Measurements from ENCODE around the gene NSUN4. TPM values are rescaled to one million over a fixed set of nuclear protein-coding genes. Genes with fewer than 3 reads are reported as not detected.

Gene NSUN4
- total RNA-seq, 4 donors from 2014 or later, result 15.6 to 62.3 (median 22.9) TPM

DNA sequence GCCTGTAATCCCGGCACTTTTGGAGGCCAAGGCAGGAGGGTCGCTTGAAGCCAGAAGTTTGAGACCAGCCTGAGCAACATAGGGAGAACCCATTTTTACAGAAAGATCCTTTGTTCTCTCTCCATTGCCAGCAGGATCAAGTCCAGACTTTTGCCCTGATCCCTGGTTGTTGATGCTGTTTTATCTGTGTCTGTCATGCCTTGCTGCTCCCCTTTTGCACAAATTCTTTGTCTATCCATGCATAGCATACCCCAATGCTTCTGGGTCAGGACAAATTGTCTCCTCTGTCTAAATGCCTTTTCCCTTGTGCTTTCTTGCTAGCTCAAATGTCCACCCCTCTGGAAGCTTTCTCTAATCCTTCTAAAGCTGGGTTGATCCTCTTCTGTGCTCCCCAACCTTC, 28.2 kb downstream of the NSUN4 start:
- no peak for TF ChIP-seq POLR2A (IDR thresholded peaks at IDR 0.05)
- TF ChIP-seq, protein P1, sequence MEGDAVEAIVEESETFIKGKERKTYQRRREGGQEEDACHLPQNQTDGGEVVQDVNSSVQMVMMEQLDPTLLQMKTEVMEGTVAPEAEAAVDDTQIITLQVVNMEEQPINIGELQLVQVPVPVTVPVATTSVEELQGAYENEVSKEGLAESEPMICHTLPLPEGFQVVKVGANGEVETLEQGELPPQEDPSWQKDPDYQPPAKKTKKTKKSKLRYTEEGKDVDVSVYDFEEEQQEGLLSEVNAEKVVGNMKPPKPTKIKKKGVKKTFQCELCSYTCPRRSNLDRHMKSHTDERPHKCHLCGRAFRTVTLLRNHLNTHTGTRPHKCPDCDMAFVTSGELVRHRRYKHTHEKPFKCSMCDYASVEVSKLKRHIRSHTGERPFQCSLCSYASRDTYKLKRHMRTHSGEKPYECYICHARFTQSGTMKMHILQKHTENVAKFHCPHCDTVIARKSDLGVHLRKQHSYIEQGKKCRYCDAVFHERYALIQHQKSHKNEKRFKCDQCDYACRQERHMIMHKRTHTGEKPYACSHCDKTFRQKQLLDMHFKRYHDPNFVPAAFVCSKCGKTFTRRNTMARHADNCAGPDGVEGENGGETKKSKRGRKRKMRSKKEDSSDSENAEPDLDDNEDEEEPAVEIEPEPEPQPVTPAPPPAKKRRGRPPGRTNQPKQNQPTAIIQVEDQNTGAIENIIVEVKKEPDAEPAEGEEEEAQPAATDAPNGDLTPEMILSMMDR (IDR thresholded peaks at IDR 0.05), result no peak
- DNase-seq (ENCODE audit: low spot score in 2 of 2), result no peak
- no peak overlapping the region for H3K4me3 ChIP-seq (ENCODE audit: low read depth, poor library complexity, severe bottlenecking)
- intact Hi-C loops (cut with DNase I; ENCODE audit: low total_unique reads), result no loop called here
- 91 to 96% methylated on average over 2 of the region's 2 CpGs for WGBS, 2 donors

DNA sequence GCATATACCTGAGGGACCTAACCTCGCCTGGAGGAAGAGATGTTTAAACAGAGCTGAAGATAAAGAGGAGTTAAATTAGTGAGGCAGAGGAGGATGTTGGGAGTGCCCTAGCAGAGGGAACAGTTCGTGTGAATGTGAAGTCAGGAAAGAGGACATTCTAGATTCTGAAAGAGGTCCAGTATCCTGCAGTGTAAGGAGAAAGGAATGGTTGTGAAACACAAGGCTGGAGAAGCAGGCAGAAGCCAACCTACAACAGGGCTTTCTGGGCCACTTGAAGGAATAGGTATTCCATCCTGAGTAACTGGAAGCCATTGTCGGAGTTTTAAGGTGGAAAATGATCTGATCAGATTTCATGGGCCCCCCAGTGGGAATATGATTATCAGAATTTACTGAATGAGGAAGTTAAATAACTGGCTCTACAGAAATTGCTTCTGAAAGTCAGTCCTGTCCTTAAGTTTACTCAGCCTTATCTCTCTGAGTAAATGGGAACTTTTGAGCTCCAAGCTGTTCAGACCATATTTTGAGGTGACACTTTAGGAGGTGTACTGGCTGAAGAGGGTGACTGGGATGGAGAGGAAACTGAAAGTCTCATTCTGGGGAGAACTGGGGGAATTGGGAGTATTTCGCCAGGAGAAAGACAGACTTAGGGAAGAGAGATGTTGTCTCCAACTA, 29.1 kb downstream of the NSUN4 start:
- 69 to 83% methylated on average over 4 of the region's 4 CpGs for WGBS, 2 donors
- no peak for DNase-seq (ENCODE audit: low spot score in 2 of 2)
- TF ChIP-seq, protein P1 (IDR thresholded peaks at IDR 0.05), result no peak
- no peak for TF ChIP-seq POLR2A (IDR thresholded peaks at IDR 0.05)
- intact Hi-C loops (cut with DNase I; ENCODE audit: low total_unique reads), result no loop called here
- H3K4me3 ChIP-seq (ENCODE audit: low read depth, poor library complexity, severe bottlenecking), result no peak overlapping the region

DNA sequence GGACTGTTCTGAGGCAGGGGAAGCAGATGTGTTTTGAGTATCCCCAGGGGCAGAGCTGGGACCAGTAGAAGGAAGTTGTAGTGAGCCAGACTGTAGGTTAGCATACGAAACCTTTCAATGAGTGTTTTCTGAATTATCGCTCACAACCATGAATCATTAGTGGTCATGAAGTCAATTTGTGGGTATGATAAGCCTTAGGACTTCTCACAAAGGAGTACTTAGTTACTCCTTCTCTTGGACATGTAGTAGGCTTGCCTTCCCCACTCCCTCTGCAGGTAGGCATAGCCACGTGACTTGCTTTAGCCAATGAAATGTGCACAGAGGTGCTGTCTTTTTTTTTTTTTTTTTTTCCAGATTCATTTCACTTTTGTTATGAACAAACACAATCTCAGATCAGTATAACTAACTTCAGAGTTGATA, 29.6 kb downstream of the NSUN4 start:
- no peak overlapping the region for H3K4me3 ChIP-seq (ENCODE audit: low read depth, poor library complexity, severe bottlenecking)
- no peak for TF ChIP-seq POLR2A (IDR thresholded peaks at IDR 0.05)
- TF ChIP-seq, protein P1 (IDR thresholded peaks at IDR 0.05), result no peak
- DNase-seq (ENCODE audit: low spot score in 2 of 2), result no peak
- intact Hi-C loops (cut with DNase I; ENCODE audit: low total_unique reads), result no loop called here
- 78 to 82% methylated on average over 3 of the region's 3 CpGs for WGBS, 2 donors

DNA sequence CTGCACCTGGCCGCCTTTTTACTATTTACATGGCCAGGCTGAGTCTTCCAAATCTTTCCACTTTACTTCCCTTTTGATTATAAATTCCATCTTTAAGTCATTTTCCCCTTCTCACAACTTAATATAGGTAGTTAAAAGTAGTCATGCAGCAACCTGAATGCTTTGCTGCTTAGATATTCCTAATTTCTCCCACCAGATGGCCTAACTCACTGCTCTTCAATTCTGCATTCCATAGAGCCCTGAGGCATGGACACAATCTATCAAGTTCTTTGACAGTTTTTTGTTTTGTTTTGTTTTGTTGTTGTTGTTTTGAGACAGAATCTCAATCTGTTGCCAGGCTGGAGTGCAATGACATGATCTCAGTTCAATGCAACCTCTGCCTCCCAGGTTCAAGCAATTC, 31.8 kb downstream of the NSUN4 start:
- WGBS, 2 donors, result 100% methylated on average over 1 of the region's 1 CpG
- intact Hi-C loops (cut with DNase I; ENCODE audit: low total_unique reads), result no loop called here
- TF ChIP-seq POLR2A (IDR thresholded peaks at IDR 0.05), result no peak
- TF ChIP-seq, protein P1 (IDR thresholded peaks at IDR 0.05), result no peak
- DNase-seq (ENCODE audit: low spot score in 2 of 2), result no peak
- H3K4me3 ChIP-seq (ENCODE audit: low read depth, poor library complexity, severe bottlenecking), result no peak overlapping the region

DNA sequence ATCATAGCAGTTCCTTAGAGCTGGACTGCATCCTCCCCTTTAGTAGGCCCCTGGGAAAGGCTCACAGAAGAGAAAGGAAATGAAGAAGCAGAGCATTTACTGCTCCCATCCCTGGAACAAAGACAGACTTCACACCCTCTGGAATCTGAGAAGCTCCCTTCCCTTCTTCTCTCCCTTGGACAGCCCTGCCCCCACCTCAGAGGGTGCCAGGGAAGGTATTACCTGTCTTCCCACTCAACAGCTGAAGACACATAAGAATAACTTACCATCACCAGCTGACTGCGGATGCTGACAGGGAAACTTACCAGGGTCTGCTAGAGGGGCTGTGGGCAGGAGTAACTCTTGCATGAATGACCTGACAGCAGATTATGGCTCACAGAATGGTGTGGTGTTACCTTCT, 39.4 kb downstream of the NSUN4 start:
- intact Hi-C loops (cut with DNase I; ENCODE audit: low total_unique reads), result no loop called here
- H3K4me3 ChIP-seq (ENCODE audit: low read depth, poor library complexity, severe bottlenecking), result no peak overlapping the region
- WGBS, 2 donors, result 88 to 100% methylated on average over 1 of the region's 1 CpG
- no peak for DNase-seq (ENCODE audit: low spot score in 2 of 2)
- TF ChIP-seq, protein P1 (IDR thresholded peaks at IDR 0.05), result no peak
- TF ChIP-seq POLR2A (IDR thresholded peaks at IDR 0.05), result no peak

DNA sequence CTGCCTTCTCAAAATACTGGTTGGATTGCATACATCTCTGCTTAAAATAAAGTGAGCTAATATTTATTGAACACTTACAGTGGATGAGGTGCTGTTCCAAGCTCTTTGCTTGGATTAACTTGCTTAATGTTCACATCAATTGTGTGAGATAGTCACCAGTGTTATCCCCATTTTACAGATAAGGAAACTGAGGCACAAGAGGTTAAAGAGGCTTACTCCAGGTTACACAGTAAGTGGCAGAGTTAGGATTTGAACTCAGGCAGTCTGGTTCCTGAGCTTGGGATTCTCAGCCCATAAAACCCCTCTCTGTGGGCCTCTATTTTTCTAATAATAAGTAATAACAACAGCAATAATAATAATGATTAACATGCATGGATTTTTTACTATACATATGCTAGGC, 39.9 kb downstream of the NSUN4 start:
- no peak for DNase-seq (ENCODE audit: low spot score in 2 of 2)
- intact Hi-C loops (cut with DNase I; ENCODE audit: low total_unique reads), result no loop called here
- TF ChIP-seq POLR2A (IDR thresholded peaks at IDR 0.05), result no peak
- TF ChIP-seq, protein P1 (IDR thresholded peaks at IDR 0.05), result no peak
- no peak overlapping the region for H3K4me3 ChIP-seq (ENCODE audit: low read depth, poor library complexity, severe bottlenecking)

Data from lower leg skin (tissue), 4 donors.